NCI-H146 treated with DMSO at 0.1 percent for 48 hours (cell line): ENCODE data around the gene PPIA.
A peak's percentile ranks its signal among the peaks of the same experiment; 100 is the strongest.

Source experiments
- DNase-seq: peaks from one replicate; lab custom pipeline; 2025; ENCODE audit not compliant: unreplicated experiment; lab: John Stamatoyannopoulos, UW

The PPIA gene

GRCh38 chr7:44796504-44797328 is at the start of gene PPIA:
TSS of gene PPIA (plus strand) at chr7:44796681. CDS start at chr7:44796725, 44 bp downstream.
- peak; percentile 92 for DNase-seq

DNA sequence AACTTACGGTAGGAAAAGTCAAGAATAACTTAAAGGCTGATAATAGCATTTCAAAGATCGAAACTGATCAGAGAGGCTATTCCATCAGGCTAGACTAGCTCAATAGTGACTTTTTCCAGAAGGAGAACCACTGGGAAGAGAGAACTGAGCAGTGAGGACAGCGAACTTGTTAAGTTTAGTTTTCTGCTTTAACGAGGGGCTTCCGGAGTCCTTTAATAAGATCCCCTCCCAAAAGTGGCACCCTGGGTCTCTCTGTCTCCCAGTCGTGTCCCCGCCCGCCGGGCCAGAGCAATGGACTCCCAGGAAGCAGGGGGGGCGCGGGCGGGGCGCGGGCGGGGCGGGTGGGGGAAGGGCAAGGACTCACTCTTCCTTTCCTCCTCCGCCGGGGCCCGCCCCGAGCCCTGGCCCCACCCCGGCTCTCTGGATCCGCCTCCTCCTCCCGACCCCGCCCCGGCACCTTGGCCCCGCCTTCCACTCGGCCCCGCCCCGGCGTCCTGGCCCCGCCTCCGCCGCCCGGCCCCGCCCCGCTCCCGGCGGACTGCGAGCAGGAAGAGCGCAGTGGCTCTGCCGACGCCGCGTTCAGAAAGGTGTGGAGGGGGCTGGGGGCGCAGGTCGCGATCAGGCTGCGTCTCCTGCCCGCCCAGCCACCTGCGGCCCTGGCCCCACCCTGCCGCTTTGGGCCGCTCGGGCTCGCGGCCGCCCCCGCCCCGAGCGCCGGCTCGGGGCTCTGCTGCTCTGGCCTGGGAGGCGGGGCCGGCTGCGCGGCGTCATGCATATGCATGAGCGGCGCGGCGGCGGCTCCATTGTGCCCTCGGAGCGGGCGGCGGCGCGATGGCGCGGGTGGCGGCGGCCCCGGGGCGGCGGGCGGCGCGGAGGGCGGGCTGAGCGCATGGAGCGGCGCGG is 48.2 kb upstream of the PPIA start, which contains the start of gene ZMIZ2:
TSS of gene ZMIZ2 (plus strand) at position 803 of the 903 bp plus-strand sequence. CDS start 7,403 bp downstream, outside the sequence.
- peak; percentile 68 for DNase-seq

DNA sequence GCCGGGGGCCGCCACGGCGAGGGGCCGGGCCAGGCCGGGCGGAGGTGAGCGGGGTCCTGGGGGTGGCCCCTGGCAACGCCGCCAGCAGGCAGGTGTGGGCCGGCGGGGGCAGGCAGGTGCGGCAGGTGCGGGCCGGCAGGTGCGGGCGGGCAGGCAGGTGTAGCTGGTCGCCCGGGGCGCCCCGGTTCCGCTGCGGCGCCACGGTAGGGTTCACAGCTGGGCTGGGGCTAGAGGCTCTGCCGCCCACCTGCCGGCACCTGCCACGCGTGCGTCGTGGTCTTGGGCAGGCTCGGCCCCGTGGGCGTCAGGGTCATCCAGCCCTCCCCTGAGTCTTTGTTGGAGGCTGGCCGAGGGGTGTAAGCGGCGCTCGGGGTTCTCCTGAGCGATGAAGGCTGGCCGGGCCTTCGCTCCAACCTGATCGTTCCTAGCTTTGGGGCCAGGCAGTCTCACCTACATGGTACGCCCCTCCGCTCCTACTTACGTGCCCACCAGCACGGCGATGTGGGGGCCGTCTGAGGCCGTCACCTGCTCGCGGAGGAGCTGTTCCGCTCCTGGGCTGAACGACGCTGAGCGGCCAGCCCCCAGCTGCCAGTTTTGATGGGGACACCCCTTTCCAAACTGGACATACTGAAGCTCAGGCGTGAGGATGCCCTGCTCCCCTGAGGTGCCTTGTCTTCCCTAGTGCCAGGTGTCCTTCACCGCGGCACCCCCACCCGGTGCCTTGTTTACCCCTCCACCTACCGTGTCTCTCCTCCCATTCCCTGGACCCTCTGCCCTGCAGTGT is 47.3 kb upstream of the PPIA start:
- no peak for DNase-seq

- no peak for DNase-seq
Observed at GRCh38 chr7:44749992-44750391, 46.5 kb upstream of the PPIA start.

GRCh38 chr7:44750424-44750823 is 46.1 kb upstream of the PPIA start:
- DNase-seq: no peak

GRCh38 chr7:44750921-44751571 is 45.4 kb upstream of the PPIA start:
- DNase-seq: no peak

GRCh38 chr7:44752822-44753221 is 43.7 kb upstream of the PPIA start:
- no peak for DNase-seq

DNA sequence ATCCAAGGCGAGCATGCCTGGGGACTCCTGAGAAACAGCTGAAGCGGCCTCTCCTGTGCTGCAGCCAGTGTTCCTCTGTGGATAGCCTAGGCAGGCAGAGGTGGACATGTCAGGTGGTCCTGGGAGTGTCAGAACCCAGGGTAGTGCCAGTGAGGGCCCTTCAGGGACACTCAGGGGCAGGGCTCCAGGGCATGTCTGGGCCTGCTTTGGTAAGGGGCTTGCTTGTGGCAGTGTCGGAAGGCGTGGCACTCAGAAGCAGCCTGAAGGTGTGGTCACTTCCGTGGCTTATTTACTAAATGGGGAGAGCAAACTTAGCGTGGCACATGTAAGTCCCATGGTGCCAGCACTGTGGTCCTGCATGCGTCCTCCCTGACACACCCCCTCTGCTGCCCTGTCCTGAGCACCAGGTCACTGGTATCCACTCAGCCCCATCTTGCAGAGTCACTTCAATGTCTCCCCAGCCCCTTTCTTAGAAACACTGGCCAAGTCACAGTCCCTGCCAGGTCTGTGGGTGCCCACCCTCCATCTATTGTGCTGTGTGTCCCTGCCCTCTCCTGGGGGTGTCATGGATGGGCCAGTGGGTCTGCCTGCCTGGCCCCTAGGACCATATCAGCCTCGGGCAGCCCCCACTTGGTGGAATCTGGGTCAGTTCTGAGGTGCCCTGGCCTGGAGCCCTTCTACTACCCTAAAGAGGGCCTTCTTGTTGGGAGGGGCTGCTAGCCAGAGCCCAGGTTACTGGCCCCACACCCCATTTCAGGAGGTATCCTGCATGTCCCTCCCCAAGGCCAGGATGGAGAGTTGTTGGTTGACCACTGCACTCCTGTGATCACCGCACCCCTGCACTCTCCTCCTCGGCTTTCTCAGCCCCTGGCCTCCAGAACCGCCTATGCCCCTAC is 41.4 kb upstream of the PPIA start:
- no peak for DNase-seq

DNA sequence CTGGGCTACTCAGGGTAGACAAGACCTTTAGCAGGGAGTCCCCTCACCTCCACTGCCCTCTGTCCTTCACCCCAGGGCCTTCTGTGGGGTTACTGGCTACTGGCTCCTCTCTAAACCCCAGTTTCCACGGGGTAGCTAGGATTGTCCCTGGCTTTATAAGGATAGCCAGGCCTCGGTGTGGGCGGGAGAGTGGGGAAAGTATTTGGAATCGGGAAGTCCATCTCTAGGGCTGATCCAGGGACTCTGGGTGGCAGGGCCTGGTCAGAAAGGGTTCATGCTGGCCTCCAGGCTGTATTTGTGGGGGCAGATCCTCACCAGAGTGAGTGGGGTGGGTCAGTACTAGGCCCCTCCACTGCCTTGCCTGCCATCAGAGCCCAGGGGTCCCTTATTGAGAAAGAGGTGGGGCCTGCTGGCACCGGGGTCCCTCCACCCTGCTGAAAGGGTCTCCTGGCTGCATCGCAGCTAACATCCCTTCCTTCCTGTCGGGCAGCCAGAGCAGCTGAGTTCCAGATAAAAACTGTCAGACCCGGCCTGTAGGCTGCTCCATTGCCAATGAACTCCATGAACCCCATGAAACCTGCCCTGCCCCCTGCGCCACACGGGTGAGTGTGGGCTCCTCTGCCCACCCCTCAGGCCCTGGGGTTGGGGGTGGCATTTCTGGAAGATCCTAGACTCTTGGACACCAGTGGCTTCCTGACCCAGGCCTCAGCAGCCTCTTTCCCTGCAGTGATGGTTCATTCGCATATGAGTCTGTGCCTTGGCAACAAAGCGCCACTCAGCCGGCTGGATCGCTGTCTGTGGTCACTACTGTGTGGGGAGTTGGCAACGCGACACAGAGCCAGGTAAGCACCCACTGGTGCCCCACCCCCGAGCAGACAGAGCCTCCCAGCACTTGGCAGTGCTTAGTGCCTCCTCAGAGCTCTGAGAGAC is 40.5 kb upstream of the PPIA start:
- DNase-seq: no peak

DNA sequence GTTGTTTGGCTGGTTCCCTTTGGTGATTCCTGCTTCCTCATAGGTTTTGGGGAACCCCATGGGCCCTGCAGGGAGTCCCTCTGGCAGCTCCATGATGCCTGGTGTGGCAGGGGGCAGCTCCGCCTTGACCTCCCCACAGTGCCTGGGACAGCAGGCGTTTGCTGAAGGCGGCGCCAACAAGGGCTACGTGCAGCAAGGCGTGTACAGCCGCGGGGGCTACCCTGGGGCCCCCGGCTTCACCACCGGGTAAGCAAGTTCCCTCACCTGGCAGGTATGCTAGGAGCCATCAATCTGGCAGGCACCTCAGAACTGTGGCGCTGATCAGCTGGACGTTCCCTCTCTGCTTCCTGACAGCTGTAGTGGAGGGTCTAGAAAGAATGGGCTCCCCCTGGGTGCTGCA is 39.6 kb upstream of the PPIA start:
- DNase-seq: no peak

DNA sequence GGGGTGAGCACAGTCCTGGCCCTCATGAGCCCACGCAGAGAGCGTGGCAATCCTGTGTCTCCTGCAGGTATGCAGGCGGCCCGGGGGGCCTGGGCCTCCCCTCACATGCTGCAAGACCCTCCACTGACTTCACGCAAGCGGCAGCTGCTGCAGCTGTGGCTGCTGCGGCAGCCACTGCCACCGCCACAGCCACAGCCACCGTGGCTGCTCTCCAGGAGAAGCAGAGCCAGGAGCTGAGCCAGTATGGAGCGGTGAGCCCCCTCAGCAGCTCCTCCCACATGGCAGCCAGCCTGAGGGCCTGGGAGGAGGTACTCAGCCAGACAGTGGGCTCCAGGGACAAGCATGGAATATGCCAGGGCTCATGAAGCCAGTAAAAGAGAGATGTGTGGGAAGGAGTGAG is 39.2 kb upstream of the PPIA start:
- no peak for DNase-seq

DNA sequence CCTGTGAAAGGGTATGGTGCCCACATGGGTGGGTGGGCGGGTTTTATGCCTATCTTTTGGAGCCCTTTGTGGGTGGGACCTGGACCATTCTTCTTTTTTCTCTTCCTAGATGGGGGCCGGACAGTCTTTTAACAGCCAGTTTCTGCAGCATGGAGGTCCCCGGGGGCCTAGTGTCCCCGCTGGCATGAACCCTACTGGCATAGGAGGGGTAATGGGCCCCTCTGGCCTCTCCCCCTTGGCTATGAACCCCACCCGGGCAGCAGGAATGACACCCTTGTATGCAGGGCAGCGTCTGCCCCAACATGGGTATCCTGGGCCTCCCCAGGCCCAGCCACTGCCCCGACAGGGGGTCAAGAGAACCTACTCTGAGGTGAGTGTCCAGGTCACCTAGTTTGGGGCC is 38.7 kb upstream of the PPIA start:
- no peak for DNase-seq

- DNase-seq: no peak
Observed at GRCh38 chr7:44759246-44759645, 37.2 kb upstream of the PPIA start.

GRCh38 chr7:44760034-44760580 is 36.4 kb upstream of the PPIA start:
- DNase-seq: no peak

DNA sequence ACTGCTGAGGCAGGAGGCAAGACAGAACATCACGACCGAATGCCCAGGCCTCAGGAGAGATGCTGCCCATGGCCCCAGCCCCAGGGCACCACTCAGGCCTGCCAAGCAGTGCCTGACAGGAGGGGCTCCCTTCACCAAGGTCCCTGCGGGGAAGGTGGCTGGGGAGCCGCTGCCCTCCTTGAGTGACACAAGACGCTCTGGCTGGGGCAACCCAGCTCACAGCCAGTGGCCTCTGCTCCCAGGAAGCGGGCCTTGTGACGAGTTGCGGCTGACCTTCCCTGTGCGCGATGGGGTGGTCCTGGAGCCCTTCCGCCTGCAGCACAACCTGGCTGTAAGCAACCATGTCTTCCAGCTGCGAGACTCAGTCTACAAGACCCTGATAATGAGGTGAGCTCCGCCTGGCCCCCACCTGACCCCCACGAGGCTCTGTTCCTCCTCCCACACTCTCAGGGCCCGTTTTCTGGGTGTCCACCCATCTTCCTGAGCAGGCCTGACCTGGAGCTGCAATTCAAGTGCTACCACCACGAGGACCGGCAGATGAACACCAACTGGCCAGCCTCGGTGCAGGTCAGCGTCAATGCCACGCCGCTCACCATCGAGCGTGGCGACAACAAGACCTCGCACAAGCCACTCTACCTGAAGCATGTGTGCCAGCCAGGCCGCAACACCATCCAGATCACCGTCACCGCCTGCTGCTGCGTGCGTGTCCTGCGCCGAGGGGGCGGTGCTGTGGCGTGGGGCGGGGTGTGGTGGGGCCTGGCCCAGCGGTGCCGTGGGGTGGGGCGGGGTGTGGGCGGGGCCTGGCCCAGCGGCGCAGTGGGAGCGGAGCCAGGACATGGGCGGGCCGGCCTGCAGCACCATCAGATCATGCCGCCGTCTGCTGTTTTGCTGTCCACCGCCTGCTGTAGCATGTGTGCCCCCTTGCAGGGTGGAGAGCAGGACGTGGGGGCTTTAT is 35.0 kb upstream of the PPIA start:
- DNase-seq: no peak

GRCh38 chr7:44762300-44762699 is 34.2 kb upstream of the PPIA start:
- no peak for DNase-seq
